ENCODE data around the gene CPXM1.

GRCh38 chr20:2748551-2749342 lies 51.7 kb downstream of the CPXM1 start:
- TF ChIP-seq CTCF (IDR thresholded peaks at IDR 0.05), result no peak
- no peak for TF ChIP-seq POLR2A (IDR thresholded peaks at IDR 0.05)
